Epithelial cell of proximal tubule (primary cell): ENCODE data around the gene KCNQ1OT1. TPM values are rescaled to one million over a fixed set of nuclear protein-coding genes. Genes with fewer than 3 reads are reported as not detected.

Source experiments
- DNase-seq: peaks from one replicate; pipeline ENCODE4 v3.0.0-alpha.2; 2011; ENCODE audit warnings: low read depth
- H3K4me3 ChIP-seq: 2 replicates; pipeline ENCODE4 v1.5.1; 2011; ENCODE audit warnings: low read depth, mild to moderate bottlenecking, low read length
- CTCF ChIP-seq: conservative IDR thresholded peaks from 2 replicates; pipeline ENCODE4 v1.5.1; 2012; ENCODE audit warnings: low read depth, mild to moderate bottlenecking, low read length
- total RNA-seq: library from RNA; depleted of rRNA; stranded (reverse); fragments of >200 nt; gene quantifications from 2 replicates; pipeline ENCODE4 v1.2.3, GENCODE V29; 2015

KCNQ1OT1 gene
- total RNA-seq, 1 donor from 2014 or later, result 0.63 TPM

DNA sequence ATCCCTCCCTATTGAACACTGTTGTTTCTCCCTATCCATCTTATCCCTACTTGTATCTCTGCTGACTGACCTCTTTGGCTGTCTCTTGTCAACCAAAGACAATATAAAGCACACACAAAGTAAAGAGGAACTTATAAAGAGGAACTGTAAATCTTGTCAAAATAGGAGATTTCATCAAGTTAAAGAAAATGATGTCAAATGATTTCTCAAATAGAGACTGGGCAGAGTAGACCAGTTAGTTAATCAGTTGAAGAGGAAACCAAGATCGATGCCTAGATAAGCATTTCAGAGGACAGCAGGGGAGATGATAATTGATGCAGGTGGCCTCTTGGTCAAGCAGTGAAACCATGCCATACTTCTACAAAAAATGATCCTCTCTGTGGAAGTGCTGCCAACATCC is 22.7 kb downstream of the KCNQ1OT1 start:
- H3K4me3 ChIP-seq, result no peak overlapping the region
- DNase-seq, result no peak
- TF ChIP-seq CTCF, result no peak

DNA sequence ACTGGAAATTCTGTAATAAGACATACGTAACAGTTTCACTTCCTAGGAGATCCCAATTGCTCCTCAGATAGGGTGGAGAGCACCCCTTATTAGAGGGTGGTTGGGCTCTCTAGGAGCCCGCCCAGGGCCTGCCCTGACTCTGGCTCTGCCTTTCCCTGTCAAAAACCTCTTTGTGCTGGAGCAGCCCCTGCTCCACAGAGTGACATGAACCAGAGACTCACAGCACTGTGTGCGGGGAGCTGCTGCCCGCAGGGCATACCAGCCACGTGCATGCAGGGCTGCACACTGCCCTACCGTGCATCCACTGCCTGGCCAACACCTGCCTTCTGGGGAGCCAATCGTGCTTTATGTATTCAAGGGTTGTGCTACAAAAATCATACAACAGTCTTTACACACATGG is 24.3 kb downstream of the KCNQ1OT1 start:
- DNase-seq, result no peak
- no peak for TF ChIP-seq CTCF
- H3K4me3 ChIP-seq, result no peak overlapping the region

- DNase-seq, result no peak
- H3K4me3 ChIP-seq, result no peak overlapping the region
- no peak for TF ChIP-seq CTCF
Measured at GRCh38 chr11:2674658-2675131, 25.1 kb downstream of the KCNQ1OT1 start.

- no peak overlapping the region for H3K4me3 ChIP-seq
- no peak for DNase-seq
- TF ChIP-seq CTCF, result no peak
Measured at GRCh38 chr11:2673871-2674471, 25.8 kb downstream of the KCNQ1OT1 start.

DNA sequence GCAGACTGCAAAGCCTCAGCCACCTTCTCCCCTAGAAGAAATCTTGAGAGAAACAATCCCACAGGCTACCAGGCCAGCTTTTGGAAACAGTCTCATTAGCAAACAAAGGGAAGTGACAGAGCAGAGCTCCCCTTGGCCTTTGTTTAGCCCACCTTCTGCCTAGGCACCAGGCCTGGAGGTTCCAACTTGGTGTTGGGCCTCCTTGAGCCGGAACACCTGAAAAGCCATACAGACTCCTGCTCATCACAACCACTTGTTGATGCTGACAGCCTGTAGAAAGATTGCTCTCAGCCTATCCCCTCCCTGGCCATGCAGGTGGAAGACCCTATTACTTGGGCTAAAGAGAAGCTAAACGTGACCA is 26.6 kb downstream of the KCNQ1OT1 start:
- no peak for DNase-seq
- TF ChIP-seq CTCF, result no peak
- no peak overlapping the region for H3K4me3 ChIP-seq

- no peak for TF ChIP-seq CTCF
- no peak overlapping the region for H3K4me3 ChIP-seq
- no peak for DNase-seq
Measured at GRCh38 chr11:2672553-2673249, 27.1 kb downstream of the KCNQ1OT1 start.

GRCh38 chr11:2671748-2672147 is 28.0 kb downstream of the KCNQ1OT1 start:
- no peak for TF ChIP-seq CTCF
- H3K4me3 ChIP-seq, result no peak overlapping the region
- no peak for DNase-seq
